Neural crest cell (in vitro differentiated cells): ENCODE measurements around the gene UFD1. TPM values are rescaled to one million over a fixed set of nuclear protein-coding genes. Genes with fewer than 3 reads are reported as not detected.

Experiments used
- DNase-seq: peaks from one replicate; pipeline ENCODE4 v3.0.0; 2021; ENCODE audit warnings: low read depth, mixed read lengths, low spot score
- H3K27ac Mint-ChIP-seq: one replicate; pipeline ENCODE4 v1.8.0; 2021; ENCODE audit warnings: mild to moderate bottlenecking, mixed read lengths; ENCODE audit not compliant: unreplicated experiment
- H3K27me3 Mint-ChIP-seq: 2 replicates; pipeline ENCODE4 v1.8.0; 2021; ENCODE audit warnings: low read depth, mild to moderate bottlenecking, mixed read lengths
- H3K36me3 Mint-ChIP-seq: 2 replicates; pipeline ENCODE4 v1.8.0; 2021; ENCODE audit warnings: low read depth, mild to moderate bottlenecking, mixed read lengths
- H3K4me1 Mint-ChIP-seq: 2 replicates; pipeline ENCODE4 v1.8.0; 2021; ENCODE audit warnings: mixed read lengths
- H3K4me3 Mint-ChIP-seq: one replicate; pipeline ENCODE4 v1.8.0; 2021; ENCODE audit warnings: mild to moderate bottlenecking, mixed read lengths
- H3K9me3 Mint-ChIP-seq: 2 replicates; pipeline ENCODE4 v1.8.0; 2021; ENCODE audit warnings: mixed read lengths
- CTCF ChIP-seq: fragments of 200-600 bp; sonication (generic); conservative IDR thresholded peaks from 2 replicates; pipeline ENCODE4 v1.5.0; 2021; ENCODE audit warnings: antibody characterized with exemption, mild to moderate bottlenecking
- total RNA-seq: library from RNA; stranded (reverse); gene quantifications from 2 replicates; pipeline ENCODE4 v1.2.1, GENCODE V29; 2021

UFD1 gene
- total RNA-seq, 1 donor from 2014 or later = 69.4 TPM

DNA sequence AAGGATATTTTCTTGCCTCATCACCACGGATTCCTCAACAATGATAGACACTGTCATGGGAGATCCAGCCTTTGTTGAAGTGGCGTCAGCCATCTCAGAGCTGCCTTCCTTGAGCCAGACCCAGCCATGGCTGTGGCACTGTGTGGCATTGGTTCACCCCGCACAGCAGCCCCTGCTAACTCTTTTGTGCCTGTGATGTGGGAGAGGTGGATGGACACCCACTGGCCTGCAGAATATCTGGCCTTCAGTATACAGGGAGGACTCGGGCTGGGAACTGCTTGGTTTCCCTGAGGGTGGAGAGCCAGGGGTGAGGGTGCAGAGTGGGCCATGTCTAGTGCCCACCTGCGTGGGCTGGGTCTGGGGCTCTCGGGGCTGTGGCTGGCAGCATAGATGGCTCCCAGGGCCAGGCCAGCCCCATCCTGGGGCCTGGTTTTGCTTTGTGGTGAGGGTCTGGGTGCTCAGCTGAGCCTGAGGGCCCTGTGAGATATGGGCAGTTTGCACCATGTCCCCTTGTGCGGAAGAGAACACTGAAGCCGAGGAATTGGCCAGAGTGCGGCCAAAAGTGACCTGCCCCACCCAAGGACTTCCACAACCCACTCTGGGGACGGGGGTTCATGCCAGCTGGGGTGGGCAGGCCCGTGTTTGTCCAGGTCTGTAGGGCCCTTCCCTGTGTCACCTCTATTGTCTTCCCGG, 39.1 kb upstream of the UFD1 start:
- Mint-ChIP-seq H3K27ac (no peak overlapping the region), H3K27me3 (peaks cover 24% of the 10 kb centered on the region), H3K4me3 (peak overlapping the region; percentile 15), H3K4me1 (peaks cover 14% of the 10 kb centered on the region), H3K36me3 (peaks cover 23% of the 10 kb centered on the region), H3K9me3 (no peaks in the 10 kb centered on the region)
- TF ChIP-seq CTCF = no peak
- no peak for DNase-seq

DNA sequence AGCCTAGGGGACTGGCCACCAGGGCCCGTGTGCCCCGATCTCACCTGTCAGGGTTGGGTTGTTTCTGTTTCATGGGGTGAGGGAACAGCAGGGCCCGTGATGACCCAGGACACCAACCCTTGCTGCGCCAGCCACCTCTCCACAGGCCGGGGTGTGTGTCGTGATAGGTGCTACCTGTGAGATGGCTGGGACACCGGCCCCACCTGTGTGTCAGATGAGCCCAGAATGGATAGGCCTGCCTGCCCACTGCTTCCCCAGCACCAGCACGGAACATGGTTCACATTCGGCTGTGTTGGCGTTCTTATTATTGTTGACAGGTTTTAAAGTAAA, 38.1 kb upstream of the UFD1 start:
- peaks cover 10% of the 10 kb centered on the region for H3K4me1 Mint-ChIP-seq
- H3K9me3 Mint-ChIP-seq = no peaks in the 10 kb centered on the region
- H3K36me3 Mint-ChIP-seq = peaks cover 28% of the 10 kb centered on the region
- TF ChIP-seq CTCF = no peak
- no peak for DNase-seq
- peaks cover 14% of the 10 kb centered on the region for H3K27me3 Mint-ChIP-seq
- no peak overlapping the region for H3K27ac Mint-ChIP-seq
- no peak overlapping the region for H3K4me3 Mint-ChIP-seq

GRCh38 chr22:19516378-19517170, 37.6 kb upstream of the UFD1 start:
- Mint-ChIP-seq H3K27me3 (peaks cover 9% of the 10 kb centered on the region), H3K9me3 (no peaks in the 10 kb centered on the region), H3K36me3 (peaks cover 30% of the 10 kb centered on the region), H3K4me3 (no peak overlapping the region), H3K27ac (no peak overlapping the region), H3K4me1 (peaks cover 10% of the 10 kb centered on the region)
- no peak for DNase-seq
- TF ChIP-seq CTCF = no peak

- Mint-ChIP-seq H3K9me3 (no peaks in the 10 kb centered on the region), H3K4me1 (peaks cover 10% of the 10 kb centered on the region), H3K27ac (peak overlapping the region; percentile 54), H3K4me3 (no peak overlapping the region), H3K27me3 (peaks cover 9% of the 10 kb centered on the region), H3K36me3 (peaks cover 33% of the 10 kb centered on the region)
- no peak for TF ChIP-seq CTCF
- no peak for DNase-seq
Observed at GRCh38 chr22:19515654-19516377, 36.8 kb upstream of the UFD1 start.

GRCh38 chr22:19514831-19515565, 36.0 kb upstream of the UFD1 start:
- peak overlapping the region; percentile 54 for H3K27ac Mint-ChIP-seq

More at GRCh38 chr22:19514831-19515565, 36.0 kb upstream of the UFD1 start:
- H3K27me3 Mint-ChIP-seq = peaks cover 9% of the 10 kb centered on the region
- no peak for DNase-seq
- H3K4me1 Mint-ChIP-seq = peaks cover 10% of the 10 kb centered on the region
- H3K9me3 Mint-ChIP-seq = no peaks in the 10 kb centered on the region
- TF ChIP-seq CTCF = no peak
- H3K36me3 Mint-ChIP-seq = peaks cover 34% of the 10 kb centered on the region
- H3K4me3 Mint-ChIP-seq = no peak overlapping the region
